Myocyte (in vitro differentiated cells): ENCODE results near the gene KCTD5. TPM values are rescaled to one million over a fixed set of nuclear protein-coding genes. Genes with fewer than 3 reads are reported as not detected.
"Not testable (repeated sequence)": the region's sequence is repeated elsewhere in the genome, so short reads cannot be mapped to it uniquely, and the experiment has no call there.

Source experiments
- DNase-seq: peaks from one replicate; pipeline ENCODE4 v3.0.0-alpha.2; 2012; ENCODE audit warnings: low read depth
- total RNA-seq: library from RNA; depleted of rRNA; stranded (reverse); fragments of >200 nt; gene quantifications from 2 replicates; pipeline ENCODE4 v1.2.3, GENCODE V29; 2014

KCTD5 gene
- total RNA-seq, 1 donor from 2014 or later = 39.0 TPM

DNA sequence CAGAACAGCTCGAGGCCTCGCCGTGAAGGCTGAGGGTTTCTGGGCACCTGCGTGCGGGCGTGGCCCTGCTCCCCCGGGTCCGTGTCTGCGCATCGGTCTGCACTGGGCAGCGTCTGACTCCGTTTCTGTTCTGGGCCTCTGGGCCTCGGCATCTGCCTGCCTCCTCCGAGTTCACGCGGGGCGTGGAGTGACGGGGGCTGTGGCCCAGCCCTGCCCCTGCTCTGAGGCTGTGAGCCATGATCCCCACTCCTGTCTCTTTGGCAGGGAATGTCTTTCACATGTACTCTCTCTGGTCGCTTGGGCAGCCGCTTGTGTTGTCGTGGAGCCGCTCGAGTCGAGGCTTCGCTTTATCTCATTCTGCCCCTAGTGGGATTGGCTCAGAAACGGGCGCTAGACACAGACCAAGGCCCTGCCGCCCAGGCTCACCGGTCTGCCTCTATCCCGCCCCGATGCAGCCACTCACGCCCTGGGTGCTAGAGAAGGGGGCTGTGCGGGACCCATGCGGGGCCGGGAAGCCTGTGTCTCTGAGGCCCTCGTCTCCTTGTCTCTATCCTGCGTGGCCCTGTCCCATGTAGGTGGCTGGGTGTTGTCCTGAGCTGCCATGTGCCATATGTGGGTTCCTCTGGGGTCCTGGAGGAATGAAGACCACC lies 14.4 kb downstream of the KCTD5 start:
- DNase-seq = not testable (repeated sequence)

DNA sequence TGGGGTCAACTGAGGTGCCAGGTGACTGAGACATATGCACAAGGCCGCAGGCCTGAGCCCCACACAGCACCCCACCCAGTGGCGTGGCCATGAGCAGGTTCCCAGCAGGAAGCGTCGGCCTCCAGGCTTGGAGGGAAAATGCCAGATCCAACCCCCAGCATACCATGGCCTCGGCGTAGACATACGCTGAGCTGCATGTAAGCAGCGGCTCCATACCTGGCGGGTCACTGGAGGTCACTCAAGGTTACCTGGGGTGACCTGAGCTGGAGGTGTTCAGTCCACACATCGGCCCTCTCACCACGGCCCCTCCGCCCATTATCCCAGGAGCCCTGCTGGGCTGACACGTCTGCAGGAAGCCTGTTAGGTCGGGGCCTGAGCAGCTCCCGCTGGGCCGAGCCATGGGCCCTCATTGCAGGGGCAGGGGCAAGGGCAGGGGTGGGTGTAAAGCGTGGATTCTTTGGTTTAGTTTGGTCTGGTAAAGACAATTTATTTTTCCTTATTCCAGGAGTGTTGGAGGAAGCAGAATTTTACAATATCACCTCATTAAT lies 15.2 kb downstream of the KCTD5 start:
- no peak for DNase-seq

DNA sequence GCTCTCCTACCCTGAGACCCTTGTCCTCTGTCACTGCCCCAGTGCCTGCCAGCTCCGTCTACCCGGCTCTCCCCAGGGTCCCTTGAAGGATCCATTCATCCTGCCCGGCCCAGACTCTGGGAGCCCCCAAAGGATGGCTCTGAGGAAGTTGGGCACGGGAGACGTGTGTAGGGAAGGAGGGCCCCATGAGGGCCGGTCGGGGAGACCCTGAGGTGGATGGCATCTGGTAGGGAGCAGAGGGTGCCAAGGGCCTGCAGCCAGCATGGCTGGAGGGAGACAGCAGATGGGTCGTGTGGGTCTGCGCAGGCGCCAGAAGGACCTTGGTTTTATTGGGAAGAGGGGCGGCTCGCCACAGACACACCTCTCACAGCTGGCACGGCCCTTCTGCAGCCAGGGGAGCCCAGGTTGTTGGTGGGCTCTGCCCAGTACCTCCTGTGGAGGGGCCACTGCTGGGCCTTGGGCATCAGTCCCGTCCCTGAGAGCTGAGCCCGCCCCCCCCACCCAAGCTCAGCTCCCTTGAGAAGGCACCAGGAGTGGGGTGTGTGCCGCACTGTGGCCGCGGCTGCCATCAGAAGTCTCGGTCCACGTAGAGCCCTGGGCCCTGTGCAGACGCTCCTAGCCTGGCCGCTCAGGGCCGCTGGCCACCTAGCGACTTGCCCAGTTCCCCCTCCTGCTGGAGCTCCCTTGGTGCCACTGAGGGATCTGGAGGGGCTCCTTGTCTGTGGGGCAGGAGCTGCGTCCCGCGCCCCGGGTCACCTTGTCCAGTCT lies 16.0 kb downstream of the KCTD5 start:
- DNase-seq = no peak

DNA sequence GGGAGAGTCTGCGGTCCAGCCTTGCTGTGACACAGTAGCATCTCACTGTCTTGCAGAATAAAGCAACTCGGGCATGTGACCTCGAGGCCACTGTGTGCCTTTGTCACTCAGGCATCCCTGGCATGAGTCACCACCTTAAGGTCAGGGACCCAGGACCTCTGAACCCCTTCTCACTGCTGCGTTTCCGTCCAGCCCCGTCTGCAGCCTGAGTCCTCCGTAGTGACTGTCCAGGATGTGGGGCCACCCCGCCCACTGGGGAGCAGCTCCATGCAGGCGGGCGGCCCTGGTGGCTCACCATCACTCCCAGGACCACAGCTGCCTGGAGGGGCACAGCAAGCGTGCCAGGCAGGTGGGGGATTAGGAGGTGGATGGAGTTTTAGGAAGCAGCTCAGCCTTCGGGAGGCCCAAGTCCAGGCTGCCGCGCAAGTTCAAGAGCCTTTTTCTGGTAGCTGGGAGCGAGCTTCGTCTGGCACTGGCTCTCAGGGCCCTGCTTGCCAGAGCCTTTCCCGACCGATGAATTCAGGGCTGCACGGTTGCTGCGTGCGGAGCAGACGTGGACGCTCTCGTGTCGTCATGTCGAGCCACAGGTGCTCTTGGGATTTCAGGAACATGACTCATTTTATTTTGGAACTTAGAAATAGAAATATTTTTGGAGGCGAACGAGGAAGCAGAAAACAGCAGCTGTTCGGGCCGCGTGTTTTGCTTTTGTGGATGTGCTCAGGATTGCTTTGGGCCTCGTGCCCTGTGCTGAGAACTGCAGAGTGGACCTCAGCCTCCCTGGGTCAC lies 16.8 kb downstream of the KCTD5 start:
- DNase-seq = peak; percentile 78

DNA sequence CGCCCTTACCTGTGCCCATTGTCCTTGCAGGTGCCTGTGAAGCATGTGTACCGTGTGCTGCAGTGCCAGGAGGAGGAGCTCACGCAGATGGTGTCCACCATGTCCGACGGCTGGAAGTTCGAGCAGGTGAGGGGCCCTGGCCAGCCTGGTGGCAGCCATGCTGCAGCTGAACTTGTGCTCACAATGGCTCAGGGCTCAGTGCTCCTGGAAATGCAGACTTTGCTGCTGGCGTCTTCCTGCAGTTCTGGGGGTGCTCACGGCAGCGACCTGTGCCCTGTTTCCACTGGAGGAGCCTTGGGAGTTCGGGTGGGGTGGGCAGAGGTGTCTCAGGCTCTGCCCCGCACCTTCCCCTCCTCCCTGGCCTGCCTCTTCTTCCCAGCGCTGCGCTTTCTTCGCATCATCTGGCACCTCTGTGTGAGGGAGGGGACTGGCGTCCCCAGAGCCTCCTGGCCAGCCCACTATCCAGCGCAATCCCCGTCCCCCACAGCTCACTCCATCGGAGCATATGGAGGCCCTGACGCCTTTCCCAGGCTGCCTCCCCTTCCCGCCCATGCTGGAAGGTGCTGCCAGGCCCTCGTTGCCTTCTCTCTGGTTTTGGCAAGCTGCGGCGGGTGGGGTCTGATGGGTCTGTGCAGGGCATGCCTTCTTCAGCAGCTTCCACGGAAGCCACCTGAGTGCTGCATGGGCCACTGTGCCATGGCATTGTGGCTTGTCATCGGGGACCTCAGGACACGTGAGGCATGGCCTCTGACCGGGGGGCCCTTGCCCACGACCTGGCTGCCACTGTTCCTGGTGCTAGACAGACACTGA lies 17.7 kb downstream of the KCTD5 start:
- DNase-seq = no peak

DNA sequence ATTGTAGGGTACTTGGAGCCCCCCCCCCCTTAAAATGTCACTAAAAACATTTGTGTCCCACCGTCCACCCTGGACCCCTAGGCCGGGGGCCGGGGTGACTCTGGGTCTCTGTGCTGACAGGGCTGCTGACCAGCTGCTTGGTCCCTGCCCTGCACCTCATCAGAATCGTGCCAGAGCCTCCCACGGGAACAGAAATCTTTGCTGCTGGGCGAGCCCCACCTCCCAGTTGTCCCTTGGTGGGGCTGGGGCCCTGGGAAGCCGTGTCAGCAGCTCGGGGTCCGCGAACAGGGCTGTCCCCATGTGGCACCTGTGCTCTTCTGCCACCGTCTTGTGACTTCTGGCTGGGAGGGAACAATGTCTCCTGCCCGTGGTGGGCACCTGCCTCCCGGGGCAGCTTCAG lies 18.5 kb downstream of the KCTD5 start:
- no peak for DNase-seq

DNA sequence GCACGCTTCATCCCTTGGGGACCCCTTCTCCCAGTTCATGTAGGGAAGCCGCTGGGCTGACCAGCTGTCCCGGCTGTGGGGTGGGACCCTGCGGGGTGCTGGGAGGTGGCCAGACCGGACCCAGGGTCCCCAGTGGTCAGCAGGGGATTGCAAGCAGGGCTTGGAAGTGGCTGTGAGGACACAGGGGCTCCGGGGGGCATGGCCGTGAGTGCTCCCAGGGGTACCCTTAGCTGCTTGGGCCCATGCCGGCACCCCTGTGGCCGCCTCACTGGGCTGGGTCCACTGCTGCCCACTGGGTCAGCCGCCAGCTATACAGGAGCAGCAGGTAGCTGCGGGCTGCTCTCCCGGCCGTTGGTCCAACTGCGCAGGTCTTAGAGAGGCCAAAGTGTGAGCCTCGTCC lies 18.9 kb downstream of the KCTD5 start:
- DNase-seq = no peak

DNA sequence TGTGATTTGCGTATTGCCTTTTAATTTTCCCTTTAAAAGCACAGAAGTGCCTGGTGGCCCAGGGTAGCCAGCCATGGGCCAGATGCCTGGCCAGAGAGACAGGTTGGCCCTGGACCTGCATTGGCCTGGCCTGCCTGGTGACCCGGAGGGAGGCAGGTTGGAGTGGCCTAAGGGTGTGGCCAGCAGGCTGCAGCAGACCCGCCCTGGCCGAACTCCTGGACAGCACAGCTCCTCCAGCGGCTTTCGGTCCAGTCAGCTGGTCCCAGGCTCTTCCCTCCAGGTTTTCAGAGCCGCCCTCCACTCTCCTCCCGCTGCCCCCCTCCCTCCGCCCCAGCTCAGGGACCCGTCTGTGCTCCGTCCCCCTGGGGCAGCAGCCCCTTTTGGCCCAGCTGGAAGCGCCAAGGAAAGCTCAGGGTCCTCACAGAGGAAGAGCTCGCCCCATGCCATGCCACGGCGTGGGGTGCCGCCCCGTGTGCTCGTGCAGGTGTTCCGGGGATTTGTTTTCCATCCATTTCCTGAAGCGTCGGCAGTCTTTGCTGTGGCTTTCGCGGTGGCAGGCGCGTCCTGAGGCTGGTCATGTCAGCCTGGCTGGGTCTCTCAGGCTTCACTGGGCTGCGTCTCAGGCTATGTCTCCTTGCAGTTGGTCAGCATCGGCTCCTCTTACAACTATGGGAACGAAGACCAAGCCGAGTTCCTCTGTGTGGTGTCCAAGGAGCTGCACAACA lies 19.6 kb downstream of the KCTD5 start:
- DNase-seq = no peak

GRCh38 chr16:2702438-2702825 lies 20.1 kb downstream of the KCTD5 start:
- DNase-seq = no peak

- DNase-seq = no peak
These were observed 20.8 kb downstream of the KCTD5 start for GRCh38 chr16:2702871-2703745.

- no peak for DNase-seq
These were observed 22.1 kb downstream of the KCTD5 start for GRCh38 chr16:2704166-2704982.

DNA sequence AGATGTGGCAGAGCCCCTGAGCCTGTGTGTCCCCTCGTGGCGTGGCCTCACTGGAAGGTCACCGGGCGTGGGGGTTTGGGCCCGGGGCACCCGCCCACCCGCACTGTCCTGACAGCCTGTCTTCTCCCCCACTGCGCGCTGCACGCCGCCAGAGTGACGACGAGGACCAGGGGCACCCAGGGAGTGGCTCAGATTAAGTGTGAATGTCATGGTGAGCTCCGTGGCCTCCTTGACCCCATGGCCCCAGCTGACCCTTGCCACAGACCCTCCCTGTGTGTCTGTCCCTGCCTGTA lies 22.6 kb downstream of the KCTD5 start:
- no peak for DNase-seq

GRCh38 chr16:2705351-2705750 lies 23.0 kb downstream of the KCTD5 start:
- no peak for DNase-seq

DNA sequence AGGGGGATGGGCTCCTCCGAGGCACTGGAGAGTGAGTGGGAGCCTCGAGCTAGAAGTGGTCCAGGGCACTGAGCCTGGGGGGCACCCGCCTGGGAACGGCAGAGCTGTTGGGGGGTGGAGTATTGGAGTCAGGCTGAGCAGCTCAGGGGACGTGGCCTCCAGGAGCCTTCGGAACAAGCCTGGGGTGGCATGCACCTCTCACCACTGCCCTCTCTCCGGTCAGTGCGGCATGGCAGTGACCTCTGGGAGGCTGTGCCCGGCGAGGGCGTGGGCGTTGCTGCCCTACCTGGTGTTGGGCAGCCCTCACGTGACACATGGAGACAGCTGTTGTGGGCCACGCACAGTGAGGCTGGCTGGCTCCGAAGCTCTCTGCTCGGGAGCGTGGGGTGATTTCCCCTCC lies 23.8 kb downstream of the KCTD5 start:
- DNase-seq = no peak

DNA sequence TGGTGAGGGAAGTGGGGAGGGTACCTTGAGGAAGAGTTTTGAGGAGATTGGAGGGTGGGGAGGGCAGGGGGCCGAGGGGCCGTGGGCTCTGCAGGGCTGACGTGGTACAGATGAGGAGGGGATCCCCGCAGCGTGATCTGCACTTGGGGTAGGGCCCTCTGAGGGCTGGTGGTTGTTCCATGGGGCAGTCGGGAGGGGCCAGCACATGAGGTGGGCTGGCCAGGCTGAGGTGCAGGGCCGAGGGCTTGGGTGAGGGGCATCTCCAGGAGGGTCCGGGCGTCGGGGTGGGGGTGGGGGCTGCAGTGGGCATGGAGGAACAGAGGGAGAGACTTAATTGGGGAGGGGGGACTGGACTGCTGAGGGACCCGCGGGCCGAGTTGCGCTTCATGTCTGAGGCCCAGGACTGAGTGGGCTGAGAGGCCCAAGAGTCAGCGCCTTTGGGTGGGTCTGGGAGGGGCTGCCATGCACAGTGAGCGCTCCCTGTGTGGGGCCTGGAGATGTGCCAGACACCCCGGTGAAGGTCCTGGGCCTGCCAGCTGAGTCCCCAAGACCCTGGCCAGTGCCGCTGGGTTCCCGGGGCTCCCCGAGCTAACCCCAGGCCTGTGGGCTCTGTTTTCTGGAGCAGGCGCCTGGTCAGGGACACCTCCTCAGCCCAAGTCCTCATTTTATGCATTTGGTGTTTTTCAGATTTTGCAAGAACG lies 24.4 kb downstream of the KCTD5 start:
- DNase-seq = no peak

GRCh38 chr16:2707368-2708289 lies 25.3 kb downstream of the KCTD5 start:
- no peak for DNase-seq

DNA sequence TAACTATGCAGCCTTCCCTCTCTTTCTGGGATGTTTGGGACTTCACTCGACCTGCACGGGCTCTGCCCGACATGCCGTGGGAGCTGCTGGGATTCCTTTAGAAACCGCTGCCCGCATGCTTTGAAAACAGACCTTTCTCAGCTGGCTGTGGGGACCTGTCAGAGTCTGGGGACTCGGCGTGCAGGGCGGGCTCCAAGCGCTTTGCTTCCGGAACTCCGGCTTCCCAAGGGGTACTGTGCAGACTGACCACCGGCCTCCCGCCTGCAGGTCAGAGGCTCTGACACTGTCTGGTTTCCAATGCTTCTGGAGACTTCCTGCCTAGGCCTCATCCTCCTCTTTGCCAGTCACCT lies 25.9 kb downstream of the KCTD5 start:
- no peak for DNase-seq
